Measurements from ENCODE around the gene THOC5. TPM values are rescaled to one million over a fixed set of nuclear protein-coding genes. Genes with fewer than 3 reads are reported as not detected.
A peak's percentile ranks its signal among the peaks of the same experiment; 100 is the strongest.

The THOC5 gene
- total RNA-seq, 1 experiment from 2014 or later: 74.4 TPM

GRCh38 chr22:29580200-29580810 lies 26.7 kb upstream of the THOC5 start:
- ATAC-seq (peak; percentile 39), DNase-seq (ENCODE audit: low read depth, low spot score) (no peak)
- intact Hi-C loops (cut with micrococcal nuclease; ENCODE audit: unreplicated experiment) (no loop called here), in situ Hi-C loops (cut with HindIII; ENCODE audit: low pct_unique_long_range_greater_than_20kb, low sequenced_read_pairs) (no loop called here)
- TF ChIP-seq REST (IDR thresholded peaks at IDR 0.05; ENCODE audit: insufficient read depth in 1 of 2, low read depth in 2 of 2, low read length in 1 of 2): no peak
- TF ChIP-seq CTCF (IDR thresholded peaks at IDR 0.05): no peak
- no peak for TF ChIP-seq TCF7L2 (IDR thresholded peaks at IDR 0.05; ENCODE audit: low read depth, low read length)
- no peak for TF ChIP-seq SIN3A (IDR thresholded peaks at IDR 0.05; ENCODE audit: borderline replicate concordance, insufficient read depth, low read depth, low read length)
- no peak for TF ChIP-seq POLR2AphosphoS5 (IDR thresholded peaks at IDR 0.05; ENCODE audit: low read depth, low read length)
- Histone ChIP-seq H3K9me3 (ENCODE audit: control insufficient read depth, insufficient read depth, low read depth, low read length) (no peaks in the 10 kb centered on the region), H3K27ac (ENCODE audit: low read length) (peak overlapping the region; percentile 85), H3K4me3 (ENCODE audit: low read depth in 2 of 2, low read length in 2 of 2) (peak overlapping the region; percentile 62 to 76), H3K36me3 (ENCODE audit: control insufficient read depth, insufficient read depth, low read length) (no peaks in the 10 kb centered on the region; the same call in 1 of the 2 replicates), H3K4me1 (ENCODE audit: control insufficient read depth, insufficient read depth, low read length) (peaks cover 3% of the 10 kb centered on the region; the same call in 1 of the 2 replicates), H3K27me3 (ENCODE audit: control insufficient read depth, insufficient read depth, low read length) (no peaks in the 10 kb centered on the region)
- TSS peak; percentile 82 for BruUV-seq (replicated peaks)
- ChIA-PET POLR2A (no interaction called here), CTCF (no interaction called here)

GRCh38 chr22:29578462-29579200 lies 25.1 kb upstream of the THOC5 start:
- Histone ChIP-seq H3K4me3 (ENCODE audit: low read depth in 2 of 2, low read length in 2 of 2) (no peak overlapping the region), H3K36me3 (ENCODE audit: control insufficient read depth, insufficient read depth, low read length) (no peaks in the 10 kb centered on the region; the same call in 1 of the 2 replicates), H3K9me3 (ENCODE audit: control insufficient read depth, insufficient read depth, low read depth, low read length) (no peaks in the 10 kb centered on the region), H3K27me3 (ENCODE audit: control insufficient read depth, insufficient read depth, low read length) (no peaks in the 10 kb centered on the region), H3K4me1 (ENCODE audit: control insufficient read depth, insufficient read depth, low read length) (peaks cover 3% of the 10 kb centered on the region; the same call in 1 of the 2 replicates), H3K27ac (ENCODE audit: low read length) (no peak overlapping the region)
- ChIA-PET CTCF (interaction anchor here (0.6 kb wide), 1 partner anchor 44 kb away, joined by 6 read pairs; no protein-coding TSS in a partner anchor), POLR2A (interaction anchor here (0.6 to 0.7 kb wide), 2 partner anchors 21 to 26 kb away, joined by 6 to 8 read pairs; no protein-coding TSS in a partner anchor)
- no peak for TF ChIP-seq TCF7L2 (IDR thresholded peaks at IDR 0.05; ENCODE audit: low read depth, low read length)
- TF ChIP-seq REST (IDR thresholded peaks at IDR 0.05; ENCODE audit: insufficient read depth in 1 of 2, low read depth in 2 of 2, low read length in 1 of 2): no peak
- TF ChIP-seq CTCF (IDR thresholded peaks at IDR 0.05): no peak
- no peak for TF ChIP-seq SIN3A (IDR thresholded peaks at IDR 0.05; ENCODE audit: borderline replicate concordance, insufficient read depth, low read depth, low read length)
- no peak for TF ChIP-seq POLR2AphosphoS5 (IDR thresholded peaks at IDR 0.05; ENCODE audit: low read depth, low read length)
- intact Hi-C loops (cut with micrococcal nuclease; ENCODE audit: unreplicated experiment): no loop called here
- no peak for DNase-seq (ENCODE audit: low read depth, low spot score)
- no peak for ATAC-seq
- in situ Hi-C loops (cut with HindIII; ENCODE audit: low pct_unique_long_range_greater_than_20kb, low sequenced_read_pairs): no loop called here
- BruUV-seq (replicated peaks): no TSS peak

Measured in Panc1 (cell line).